Thymus (tissue), 11 donors: ENCODE results near the gene TMEM44. TPM values are rescaled to one million over a fixed set of nuclear protein-coding genes. Genes with fewer than 3 reads are reported as not detected.
"Not testable (repeated sequence)": the region's sequence is repeated elsewhere in the genome, so short reads cannot be mapped to it uniquely, and the experiment has no call there.

Experiments
- DNase-seq, 9 donors: peaks; one replicate each; pipeline ENCODE4 v3.0.0-alpha.2; 2013; ENCODE audit warnings: low spot score in 9 of 9, low read depth in 6 of 9, missing footprints in 1 of 9
- H3K27ac ChIP-seq, 2 donors: one replicate each; pipeline ENCODE4 v1.5.1; 2013; ENCODE audit warnings: control low read depth in 1 of 2, low read depth in 1 of 2, low read length in 1 of 2, mild to moderate bottlenecking in 1 of 2, moderate library complexity in 1 of 2
- H3K27me3 ChIP-seq, 2 donors: one replicate each; pipeline ENCODE4 v1.5.1; 2013; ENCODE audit warnings: low read length in 1 of 2; ENCODE audit not compliant: control insufficient read depth in 2 of 2, insufficient read depth in 1 of 2
- H3K36me3 ChIP-seq, 2 donors: one replicate each; pipeline ENCODE4 v1.5.1; 2013; ENCODE audit warnings: low read length in 1 of 2, mild to moderate bottlenecking in 1 of 2, moderate library complexity in 1 of 2; ENCODE audit not compliant: control insufficient read depth in 2 of 2, insufficient read depth in 2 of 2
- H3K4me1 ChIP-seq, 2 donors: one replicate each; pipeline ENCODE4 v1.5.1; 2013; ENCODE audit warnings: low read length in 2 of 2; ENCODE audit not compliant: control insufficient read depth in 2 of 2, insufficient read depth in 2 of 2
- H3K4me3 ChIP-seq, 2 donors: one replicate each; pipeline ENCODE4 v1.5.1; 2013; ENCODE audit warnings: low read length in 2 of 2, control low read depth in 1 of 2, mild to moderate bottlenecking in 1 of 2
- H3K9me3 ChIP-seq, 2 donors: one replicate each; pipeline ENCODE4 v1.5.1; 2013; ENCODE audit warnings: low read length in 1 of 2, mild to moderate bottlenecking in 1 of 2; ENCODE audit not compliant: control insufficient read depth in 2 of 2, insufficient read depth in 1 of 2
- WGBS: extraction: QIAGEN DNeasy Blood & Tissue Kit; methylation state at CpG from one replicate; pipeline ENCODE4 v1.1.7; 2013; 5-methylcytosine and 5-hydroxymethylcytosine counted together
- polyA plus RNA-seq: library from polyadenylated mRNA; stranded (reverse); fragments of 200-250 nt; gene quantifications from one replicate; pipeline ENCODE4 v1.2.3, GENCODE V29; 2013
- total RNA-seq: library from RNA; stranded (reverse); fragments of 120-200 nt; gene quantifications from one replicate; pipeline ENCODE4 v1.2.4, GENCODE V29; 2013
- donor health status: healthy.

Gene TMEM44
- total and polyA plus RNA-seq, 2 donors = 2.4 to 7.1 TPM

- no peaks in the 10 kb centered on the region for H3K36me3 ChIP-seq
- no peaks in the 10 kb centered on the region for H3K4me1 ChIP-seq
- no peak for DNase-seq
- no peak overlapping the region for H3K4me3 ChIP-seq
- peaks cover 0 to 5% of the 10 kb centered on the region in 2 donors for H3K9me3 ChIP-seq
- WGBS = 91% methylated on average over 16 of the region's 16 CpGs
- H3K27ac ChIP-seq = no peak overlapping the region
- no peaks in the 10 kb centered on the region for H3K27me3 ChIP-seq
Measured at GRCh38 chr3:194548346-194549321, 84.6 kb downstream of the TMEM44 start.

DNA sequence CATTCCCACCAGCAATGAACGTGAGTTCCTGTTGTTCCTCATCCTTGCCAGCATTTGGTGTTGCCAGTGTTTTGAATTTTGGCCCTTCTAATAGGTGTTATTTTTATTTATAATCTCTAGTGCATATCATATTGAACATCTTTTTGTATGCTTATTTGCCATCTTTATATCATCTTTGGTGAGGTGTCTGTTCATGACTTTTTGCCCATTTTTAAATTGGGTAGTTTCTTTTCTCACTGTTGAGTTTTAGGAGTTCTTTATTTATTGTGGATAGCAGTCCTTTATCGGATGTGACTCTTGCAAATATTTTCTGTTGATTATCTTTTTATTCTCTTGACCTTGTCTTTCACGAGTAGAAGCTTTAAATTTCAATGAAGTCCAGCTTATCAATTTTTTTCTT, 86.2 kb downstream of the TMEM44 start:
- Histone ChIP-seq H3K4me3 (no peak overlapping the region), H3K9me3 (peaks cover 0 to 5% of the 10 kb centered on the region in 2 donors), H3K27me3 (no peaks in the 10 kb centered on the region), H3K4me1 (peaks cover 0 to 12% of the 10 kb centered on the region in 2 donors), H3K36me3 (no peaks in the 10 kb centered on the region), H3K27ac (no peak overlapping the region)
- 77% methylated on average over 3 of the region's 3 CpGs for WGBS
- DNase-seq = no peak

DNA sequence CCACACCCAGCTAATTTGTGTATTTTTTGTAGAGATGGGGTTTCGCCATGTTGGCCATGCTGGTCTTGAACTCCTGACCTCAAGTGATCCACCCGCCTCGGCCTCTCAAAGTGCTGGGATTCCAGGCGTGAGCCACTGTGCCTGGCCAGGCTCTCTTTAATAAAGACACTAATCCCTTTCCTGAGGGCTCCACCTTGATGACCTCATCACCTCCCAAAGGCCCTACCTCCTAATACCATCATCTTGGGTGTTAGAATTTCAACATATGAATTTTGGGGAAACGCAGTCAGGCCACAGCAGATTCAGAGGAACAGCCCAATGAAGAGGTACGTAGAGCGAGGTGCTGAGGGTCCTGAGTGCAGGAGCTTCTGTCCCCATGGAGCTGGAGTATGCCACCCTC, 87.7 kb downstream of the TMEM44 start:
- not testable (repeated sequence) for H3K27ac ChIP-seq, H3K27me3 ChIP-seq, DNase-seq, H3K4me3 ChIP-seq, H3K36me3 ChIP-seq, H3K9me3 ChIP-seq
- 97% methylated on average over 7 of the region's 7 CpGs for WGBS
- H3K4me1 ChIP-seq = peaks cover 0 to 20% of the 10 kb centered on the region in 2 donors

- no peaks in the 10 kb centered on the region for H3K27me3 ChIP-seq
- H3K4me3 ChIP-seq = no peak overlapping the region
- no peak for DNase-seq
- H3K27ac ChIP-seq = no peak overlapping the region
- H3K4me1 ChIP-seq = peaks cover 0 to 23% of the 10 kb centered on the region in 2 donors
- 97% methylated on average over 8 of the region's 8 CpGs for WGBS
- H3K36me3 ChIP-seq = no peaks in the 10 kb centered on the region
- peaks cover 0 to 5% of the 10 kb centered on the region in 2 donors for H3K9me3 ChIP-seq
Measured at GRCh38 chr3:194543550-194543949, 89.7 kb downstream of the TMEM44 start.

GRCh38 chr3:194541483-194541882, 91.7 kb downstream of the TMEM44 start:
- Histone ChIP-seq H3K9me3 (peaks cover 0 to 5% of the 10 kb centered on the region in 2 donors), H3K27ac (no peak overlapping the region), H3K27me3 (no peaks in the 10 kb centered on the region), H3K4me3 (no peak overlapping the region), H3K4me1 (peaks cover 0 to 23% of the 10 kb centered on the region in 2 donors), H3K36me3 (no peaks in the 10 kb centered on the region)
- DNase-seq = no peak
- WGBS = 97% methylated on average over 8 of the region's 8 CpGs

- H3K27ac ChIP-seq = peak overlapping the region in 1 of 2 donors; percentile 5
- H3K4me3 ChIP-seq = no peak overlapping the region
- WGBS = 62% methylated on average over 8 of the region's 8 CpGs
- peak in 3 of 9 donors; percentile 4 to 48 (median 20) for DNase-seq
- H3K4me1 ChIP-seq = peaks cover 0 to 23% of the 10 kb centered on the region in 2 donors
- no peaks in the 10 kb centered on the region for H3K9me3 ChIP-seq
- H3K27me3 ChIP-seq = no peaks in the 10 kb centered on the region
- H3K36me3 ChIP-seq = no peaks in the 10 kb centered on the region
Measured at GRCh38 chr3:194540274-194540905, 92.8 kb downstream of the TMEM44 start.

GRCh38 chr3:194539498-194539897, 93.7 kb downstream of the TMEM44 start:
- Histone ChIP-seq H3K27ac (no peak overlapping the region), H3K27me3 (no peaks in the 10 kb centered on the region), H3K4me1 (peaks cover 0 to 23% of the 10 kb centered on the region in 2 donors), H3K36me3 (no peaks in the 10 kb centered on the region), H3K4me3 (no peak overlapping the region), H3K9me3 (no peaks in the 10 kb centered on the region)
- no peak for DNase-seq
- WGBS = over 99% methylated on average over 3 of the region's 3 CpGs

DNA sequence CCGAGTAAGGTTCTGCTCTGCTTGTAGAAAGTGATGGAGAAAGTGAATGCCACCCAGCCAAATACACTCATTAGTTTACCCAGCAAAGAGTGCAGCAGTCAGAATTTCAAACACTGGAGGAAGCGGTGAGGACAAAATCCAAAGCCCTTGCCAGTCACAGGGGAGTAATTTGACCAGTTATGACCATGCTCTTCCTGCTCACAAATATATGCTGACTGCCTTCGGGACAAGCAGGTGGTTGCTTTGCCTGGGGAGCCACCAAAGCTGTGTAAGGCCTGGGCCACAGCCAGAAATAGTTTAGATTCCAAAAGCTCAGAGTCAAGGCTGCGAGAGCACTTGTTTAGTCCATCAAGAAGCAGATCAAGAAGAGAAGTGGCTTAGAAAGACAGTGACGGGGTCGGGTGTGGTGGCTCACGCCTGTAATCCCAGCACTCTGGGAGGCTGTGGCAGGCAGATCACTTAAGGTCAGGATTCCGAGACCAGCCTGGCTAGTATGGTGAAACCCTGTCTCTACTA, 95.4 kb downstream of the TMEM44 start:
- no peaks in the 10 kb centered on the region for H3K9me3 ChIP-seq
- no peak overlapping the region for H3K4me3 ChIP-seq
- H3K4me1 ChIP-seq = peaks cover 0 to 19% of the 10 kb centered on the region in 2 donors
- no peaks in the 10 kb centered on the region for H3K36me3 ChIP-seq
- DNase-seq = no peak
- 81% methylated on average over 8 of the region's 8 CpGs for WGBS
- H3K27me3 ChIP-seq = no peaks in the 10 kb centered on the region
- H3K27ac ChIP-seq = no peak overlapping the region
